NCI-H82 treated with DMSO at 0.1 percent for 48 hours (cell line): ENCODE results near the gene DIAPH3.

Experiments
- DNase-seq: peaks from one replicate; lab custom pipeline; 2025; ENCODE audit not compliant: unreplicated experiment; lab: John Stamatoyannopoulos, UW

Gene DIAPH3

GRCh38 chr13:59793107-59793506 is 370.6 kb downstream of the DIAPH3 start:
- DNase-seq, result no peak

- DNase-seq, result no peak
Observed at GRCh38 chr13:59790626-59791025, 373.1 kb downstream of the DIAPH3 start.

DNA sequence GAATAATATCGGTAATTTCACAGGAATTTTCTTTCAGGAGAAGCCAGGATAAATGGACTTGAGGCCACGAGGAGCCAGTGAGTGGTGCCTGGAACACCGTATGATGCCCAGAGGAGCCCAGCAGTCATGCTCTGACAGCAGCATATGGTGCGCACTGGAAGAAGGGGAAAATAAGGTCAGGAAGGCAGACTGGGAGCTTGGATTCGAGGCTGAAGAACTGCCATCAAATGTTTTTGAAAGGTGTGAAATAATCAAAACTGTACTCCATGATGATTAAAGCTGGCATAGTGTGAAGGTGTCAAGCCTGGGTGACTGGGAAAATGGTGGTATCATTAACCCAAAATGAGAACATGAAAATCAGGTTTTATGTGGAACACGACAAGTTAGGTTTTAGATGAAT is 374.2 kb downstream of the DIAPH3 start:
- DNase-seq, result no peak

DNA sequence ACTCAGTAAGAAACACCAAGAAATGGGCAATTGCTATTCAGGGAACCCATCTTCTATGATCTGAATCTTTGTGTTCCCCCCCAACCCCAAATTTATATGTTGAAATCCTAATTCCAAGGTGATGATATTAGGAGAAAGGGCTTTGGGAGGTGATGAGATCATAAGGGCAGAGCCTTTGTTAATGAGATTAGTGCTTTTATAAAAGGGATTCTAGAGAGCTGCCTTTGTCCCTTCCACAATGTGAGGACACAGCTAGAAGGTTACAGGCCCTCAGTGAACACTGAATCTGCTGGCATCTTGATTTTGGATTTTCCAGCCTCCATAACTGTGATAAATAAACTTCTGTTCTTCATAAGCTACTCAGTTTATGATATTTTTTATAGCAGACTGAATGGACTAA is 376.0 kb downstream of the DIAPH3 start:
- peak; percentile 79 for DNase-seq

DNA sequence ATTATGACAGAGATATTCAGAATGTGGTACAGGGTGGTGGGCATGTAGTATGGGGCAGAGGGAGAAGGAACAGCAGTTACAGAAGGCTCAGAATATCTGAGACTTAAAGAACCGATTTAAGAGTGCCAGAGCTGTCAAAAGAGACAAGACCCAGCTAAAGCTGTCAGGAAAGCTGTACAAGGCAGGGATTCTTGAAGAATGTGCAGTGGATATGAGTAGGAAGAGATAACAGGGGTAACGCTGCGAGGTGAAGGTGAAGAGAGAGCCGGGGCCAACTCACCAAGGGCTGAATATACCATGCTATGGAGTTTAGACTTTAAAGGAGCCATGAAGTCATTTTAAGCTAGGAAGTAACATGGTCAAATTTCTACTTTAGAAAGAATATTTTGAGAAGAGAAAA is 381.0 kb downstream of the DIAPH3 start:
- DNase-seq, result no peak

- DNase-seq, result no peak
Observed at GRCh38 chr13:59780058-59780457, 383.7 kb downstream of the DIAPH3 start.

- DNase-seq, result no peak
Observed at GRCh38 chr13:59776924-59777690, 386.6 kb downstream of the DIAPH3 start.

DNA sequence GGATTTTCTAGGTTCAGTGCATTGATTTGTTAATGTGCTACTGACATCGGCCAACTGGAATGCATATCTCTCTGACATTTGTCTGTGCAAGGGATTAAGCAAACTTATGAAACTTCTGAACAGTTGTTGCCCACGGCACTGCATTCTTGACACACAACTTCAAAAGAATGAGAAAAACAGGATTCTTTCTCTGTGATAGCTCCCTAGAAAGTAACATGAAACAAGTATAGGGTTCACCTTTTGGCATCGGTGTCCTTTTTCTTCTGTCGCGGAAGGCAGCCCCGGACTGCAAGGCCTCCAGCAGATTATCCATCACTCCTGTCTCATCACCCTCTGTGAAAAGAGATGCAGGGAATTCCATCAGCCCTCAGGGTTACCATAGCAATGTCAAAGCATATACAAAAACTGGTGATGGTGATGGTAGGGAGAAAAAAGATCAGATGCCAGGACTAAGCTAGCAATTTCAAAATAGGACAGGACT is 389.2 kb downstream of the DIAPH3 start:
- no peak for DNase-seq

GRCh38 chr13:59771272-59771671 is 392.5 kb downstream of the DIAPH3 start:
- peak; percentile 45 for DNase-seq

DNA sequence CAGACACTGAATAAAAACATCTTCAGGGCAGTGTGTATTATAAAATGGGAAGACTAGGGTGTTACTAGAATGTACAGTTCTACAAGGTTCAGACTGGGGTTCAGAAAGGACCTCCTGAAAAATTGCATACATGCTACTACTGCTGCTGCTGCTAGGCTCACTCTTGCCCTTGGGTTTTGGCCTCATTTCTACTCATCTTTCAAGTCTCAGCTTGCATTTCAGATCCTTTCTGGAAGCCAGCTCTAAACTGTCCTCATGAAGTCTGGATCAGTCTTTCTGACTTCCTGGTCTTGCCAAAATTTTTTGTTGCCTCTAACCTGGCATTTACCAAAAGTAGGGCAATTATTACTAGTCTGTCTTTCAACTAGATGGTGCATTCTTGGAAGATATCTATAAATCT is 393.3 kb downstream of the DIAPH3 start:
- DNase-seq, result no peak

DNA sequence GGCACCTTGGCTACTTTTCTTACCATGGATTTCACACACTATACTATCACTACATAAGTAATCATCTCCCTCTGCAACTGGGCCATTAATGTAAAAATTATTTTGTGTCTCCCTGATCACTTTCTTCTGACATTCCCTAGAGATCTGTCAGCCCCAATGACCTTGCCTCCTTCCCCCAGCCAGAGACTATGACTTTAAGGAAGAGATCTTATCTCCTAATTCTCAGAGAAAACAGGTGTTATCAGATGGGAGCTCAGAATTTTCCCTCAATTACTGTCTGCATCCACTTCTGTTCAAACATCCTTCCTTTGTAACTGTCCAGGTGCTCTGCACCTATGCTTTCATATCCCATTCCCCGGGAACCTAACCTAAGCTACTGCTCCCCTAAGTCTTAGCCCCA is 397.5 kb downstream of the DIAPH3 start:
- no peak for DNase-seq

- no peak for DNase-seq
Observed at GRCh38 chr13:59755632-59756290, 408.0 kb downstream of the DIAPH3 start.

DNA sequence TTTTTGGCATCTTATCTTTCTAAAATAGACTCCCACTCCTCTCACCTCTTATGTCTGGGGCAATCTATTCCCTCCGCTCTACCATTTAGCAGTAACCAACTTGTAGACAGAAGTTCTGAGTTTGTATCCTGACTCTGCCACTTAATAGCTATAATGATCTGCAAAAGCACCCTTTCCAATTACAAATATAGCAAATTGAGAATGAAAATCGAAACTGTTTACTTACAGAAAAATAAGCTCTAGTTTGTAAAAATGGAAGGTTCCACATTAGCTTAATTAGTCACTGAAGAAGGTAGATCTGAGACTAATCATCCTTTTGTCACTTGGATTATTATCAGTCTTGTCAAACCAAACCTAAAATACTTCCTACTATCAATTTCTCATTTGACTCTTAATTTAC is 409.3 kb downstream of the DIAPH3 start:
- DNase-seq, result no peak

- DNase-seq, result no peak
Observed at GRCh38 chr13:59750860-59751259, 412.9 kb downstream of the DIAPH3 start.

- no peak for DNase-seq
Observed at GRCh38 chr13:59748046-59748445, 415.7 kb downstream of the DIAPH3 start.

DNA sequence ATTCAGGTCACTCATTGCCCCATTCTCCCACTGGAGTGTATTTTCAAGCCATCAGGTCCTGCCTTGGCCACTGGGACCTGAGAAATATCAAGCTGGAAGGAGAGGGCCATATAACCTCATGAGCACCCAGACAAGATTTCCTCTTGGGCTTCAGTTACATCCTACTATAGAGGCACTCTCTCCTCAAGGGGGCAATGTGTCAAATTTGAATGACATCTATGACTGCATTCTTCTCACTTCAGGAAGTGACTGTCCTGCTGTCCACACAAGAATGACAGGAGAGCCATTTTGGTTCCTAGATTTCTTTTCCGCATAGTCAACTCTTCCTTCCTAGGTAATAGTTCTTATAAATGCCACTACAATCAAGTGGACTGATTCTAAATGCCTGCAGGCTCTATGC is 416.2 kb downstream of the DIAPH3 start:
- DNase-seq, result no peak

DNA sequence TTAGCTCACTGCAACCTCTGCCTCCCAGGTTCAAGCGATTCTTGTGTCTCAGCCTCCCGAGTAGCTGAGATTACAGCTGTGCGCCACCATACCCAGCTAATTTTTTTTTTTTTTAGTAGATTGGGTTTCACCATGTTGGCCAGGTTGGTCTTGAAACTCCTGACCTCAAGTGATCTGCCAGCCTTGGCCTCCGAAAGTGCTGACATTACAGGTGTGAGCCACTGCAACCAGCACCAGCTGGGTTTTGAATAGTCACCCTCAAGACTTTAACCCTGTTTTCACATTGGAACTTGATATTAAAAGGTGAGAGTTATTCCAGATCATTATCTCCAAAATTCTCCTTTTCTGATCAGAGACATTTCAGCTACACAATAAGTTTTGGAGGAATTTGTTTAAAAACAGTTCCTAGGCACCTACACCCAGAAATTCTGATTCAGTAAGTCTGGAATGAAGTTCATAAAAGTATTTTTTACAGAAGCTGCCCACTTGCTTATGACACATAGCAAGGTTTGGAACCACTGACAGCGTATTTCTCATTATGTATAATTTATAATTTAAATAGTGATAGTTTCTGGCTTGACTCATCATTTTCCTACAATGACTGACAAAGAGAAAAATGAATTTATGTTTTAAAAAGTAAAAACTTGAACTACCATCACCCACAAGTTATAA is 417.3 kb downstream of the DIAPH3 start:
- DNase-seq, result no peak

DNA sequence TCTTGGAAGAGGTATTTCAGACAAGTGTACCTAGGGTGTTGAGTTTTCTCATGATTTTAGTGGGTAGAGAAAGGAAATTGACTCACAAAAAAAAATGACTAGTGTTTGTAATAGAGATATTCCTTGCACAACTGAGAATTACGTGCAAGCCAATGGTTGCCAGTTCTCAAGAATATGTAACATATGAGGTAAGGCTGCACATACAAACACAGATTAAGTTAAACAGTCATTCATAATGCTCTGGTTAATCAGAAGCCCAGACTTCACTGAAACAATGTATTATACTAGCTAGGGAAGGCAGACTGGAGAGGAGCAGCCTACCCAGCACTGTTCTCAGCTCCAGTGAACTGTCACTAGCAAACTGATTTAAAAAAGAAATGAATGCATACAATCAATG is 418.3 kb downstream of the DIAPH3 start:
- no peak for DNase-seq

DNA sequence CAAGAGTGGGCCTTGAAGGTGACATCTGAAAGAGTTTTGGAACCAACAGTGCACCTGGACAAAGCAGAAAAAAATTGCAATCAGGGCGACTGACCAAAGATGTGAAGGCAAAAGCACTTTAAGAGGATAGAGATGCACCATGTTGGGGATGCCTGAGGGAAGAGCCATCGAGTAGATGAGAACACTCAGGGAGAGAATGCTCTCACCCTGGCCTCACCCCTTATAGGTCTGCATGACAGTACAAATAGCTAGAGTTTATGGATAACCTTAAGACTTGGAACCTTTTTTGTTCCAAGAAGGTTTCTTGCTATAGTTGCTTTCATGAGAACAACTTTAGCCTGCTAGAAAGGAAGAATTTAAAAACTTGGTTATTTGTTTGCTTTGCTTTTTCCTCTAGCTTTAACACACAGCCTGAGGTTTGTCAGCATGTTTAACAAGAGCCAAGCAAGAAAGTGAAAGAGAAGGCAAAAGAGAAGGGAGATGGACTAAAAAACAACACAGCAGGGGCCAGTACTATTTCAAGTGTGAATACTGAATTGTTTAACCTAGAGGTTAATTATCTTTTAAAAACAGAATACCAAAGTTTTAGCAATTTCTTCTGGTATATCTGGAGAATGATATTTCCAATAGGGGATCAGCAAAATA is 418.9 kb downstream of the DIAPH3 start:
- no peak for DNase-seq

GRCh38 chr13:59743195-59743594 is 420.5 kb downstream of the DIAPH3 start:
- DNase-seq, result no peak

- no peak for DNase-seq
Observed at GRCh38 chr13:59742467-59742866, 421.3 kb downstream of the DIAPH3 start.

DNA sequence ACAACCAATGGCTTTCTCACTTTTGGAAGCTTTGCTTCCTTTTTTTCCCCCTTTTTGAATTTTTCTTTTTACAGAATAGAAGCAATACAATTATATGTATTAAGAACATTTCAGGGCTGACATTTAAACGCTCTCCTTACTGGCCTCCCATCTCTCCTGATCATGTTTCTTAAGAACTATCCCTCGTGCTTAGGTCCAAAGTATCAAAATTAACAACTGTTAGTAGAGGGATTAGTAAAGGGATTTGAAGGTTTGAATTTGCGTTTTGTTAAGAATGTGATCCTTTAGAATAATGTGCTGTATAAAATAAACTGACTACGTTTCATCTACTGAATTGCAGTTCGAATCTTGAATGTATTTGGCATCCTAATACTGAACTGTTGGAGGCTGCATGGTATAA is 424.8 kb downstream of the DIAPH3 start:
- peak; percentile 41 for DNase-seq
